SK-N-SH treated with all-trans-retinoic acid at 6 μM for 48 hours (cell line): ENCODE data around the gene RAP1A.

ENCODE experiments used
- ATAC-seq: fragments of 200-7000 bp; cut with Tn5 transposase; 3 replicates; pipeline ENCODE4 v1.9.1; 2020; ENCODE audit warnings: mild to moderate bottlenecking, moderate library complexity
- ARNTL ChIP-seq: fragments of 450-650 bp; formaldehyde crosslinking; IDR thresholded peaks from 2 replicates; pipeline ENCODE4 v1.5.0; 2020; ENCODE audit warnings: low read depth, mild to moderate bottlenecking, moderate library complexity, borderline replicate concordance
- BACH2 ChIP-seq: fragments of 250-450 bp; sonication (Bioruptor Pico); IDR thresholded peaks from 2 replicates; pipeline ENCODE4 v1.9.0; 2021; ENCODE audit warnings: mild to moderate bottlenecking, borderline replicate concordance
- CSDC2 ChIP-seq: fragments of 250-450 bp; sonication (Bioruptor Pico); IDR thresholded peaks from 2 replicates; pipeline ENCODE4 v1.5.0; 2020; ENCODE audit warnings: mild to moderate bottlenecking, moderate library complexity
- ESRRG ChIP-seq: fragments of 250-450 bp; sonication (Bioruptor Pico); IDR thresholded peaks from 2 replicates; pipeline ENCODE4 v1.6.1; 2021; ENCODE audit warnings: mild to moderate bottlenecking
- GLIS3 ChIP-seq: fragments of 250-450 bp; sonication (Bioruptor Pico); IDR thresholded peaks from 2 replicates; pipeline ENCODE4 v1.5.0; 2020; ENCODE audit warnings: mild to moderate bottlenecking, moderate library complexity
- ISL1 ChIP-seq: fragments of 250-450 bp; sonication (Bioruptor Pico); IDR thresholded peaks from 2 replicates; pipeline ENCODE4 v2.1.2; 2022; ENCODE audit warnings: mild to moderate bottlenecking, moderate library complexity
- PPARA ChIP-seq: fragments of 250-450 bp; sonication (Bioruptor Pico); IDR thresholded peaks from 2 replicates; pipeline ENCODE4 v1.5.0; 2020; ENCODE audit warnings: mild to moderate bottlenecking, borderline replicate concordance
- RARB ChIP-seq: fragments of 250-450 bp; sonication (Bioruptor Pico); IDR thresholded peaks from 2 replicates; pipeline ENCODE4 v1.8.0; 2021; ENCODE audit warnings: mild to moderate bottlenecking, moderate library complexity
- TOX ChIP-seq: fragments of 250-450 bp; sonication (Bioruptor Pico); IDR thresholded peaks from 2 replicates; pipeline ENCODE4 v1.8.0; 2021; ENCODE audit warnings: mild to moderate bottlenecking, moderate library complexity, borderline replicate concordance
- ZC3H10 ChIP-seq: fragments of 250-450 bp; sonication (Bioruptor Pico); IDR thresholded peaks from 2 replicates; pipeline ENCODE4 v1.5.1; 2021; ENCODE audit warnings: mild to moderate bottlenecking, moderate library complexity
- ZFP3 ChIP-seq: fragments of 250-450 bp; sonication (Bioruptor Pico); IDR thresholded peaks from 2 replicates; pipeline ENCODE4 v1.5.0; 2020; ENCODE audit warnings: mild to moderate bottlenecking, moderate library complexity
- ZFP30 ChIP-seq: fragments of 450-650 bp; formaldehyde crosslinking; IDR thresholded peaks from 2 replicates; pipeline ENCODE4 v1.5.0; 2022; ENCODE audit warnings: mild to moderate bottlenecking, moderate library complexity
- ZNF565 ChIP-seq: fragments of 450-650 bp; formaldehyde crosslinking; conservative IDR thresholded peaks from 2 replicates; pipeline ENCODE4 v1.5.0; 2020; ENCODE audit warnings: low read depth, mild to moderate bottlenecking, moderate library complexity
- TF ChIP-seq, protein P1 (sequence below): fragments of 250-450 bp; sonication (Bioruptor Pico); IDR thresholded peaks from 2 replicates; pipeline ENCODE4 v1.8.0; 2020; ENCODE audit warnings: mild to moderate bottlenecking, moderate library complexity, borderline replicate concordance
- TF ChIP-seq, protein P2 (sequence below): fragments of 250-450 bp; sonication (Bioruptor Pico); IDR thresholded peaks from 2 replicates; pipeline ENCODE4 v1.5.1; 2020; ENCODE audit warnings: low read depth, mild to moderate bottlenecking, moderate library complexity
- TF ChIP-seq, protein P3 (sequence below): fragments of 250-450 bp; sonication (Bioruptor Pico); IDR thresholded peaks from 2 replicates; pipeline ENCODE4 v1.5.0; 2020; ENCODE audit warnings: mild to moderate bottlenecking, moderate library complexity
- TF ChIP-seq, protein P4 (sequence below): fragments of 250-450 bp; sonication (Bioruptor Pico); IDR thresholded peaks from 2 replicates; pipeline ENCODE4 v1.8.0; 2021; ENCODE audit warnings: low read depth, mild to moderate bottlenecking, moderate library complexity, borderline replicate concordance
- TF ChIP-seq, protein P5 (sequence below): fragments of 250-450 bp; sonication (Bioruptor Pico); IDR thresholded peaks from 2 replicates; pipeline ENCODE4 v1.5.1; 2021; ENCODE audit warnings: mild to moderate bottlenecking, moderate library complexity

The RAP1A gene

DNA sequence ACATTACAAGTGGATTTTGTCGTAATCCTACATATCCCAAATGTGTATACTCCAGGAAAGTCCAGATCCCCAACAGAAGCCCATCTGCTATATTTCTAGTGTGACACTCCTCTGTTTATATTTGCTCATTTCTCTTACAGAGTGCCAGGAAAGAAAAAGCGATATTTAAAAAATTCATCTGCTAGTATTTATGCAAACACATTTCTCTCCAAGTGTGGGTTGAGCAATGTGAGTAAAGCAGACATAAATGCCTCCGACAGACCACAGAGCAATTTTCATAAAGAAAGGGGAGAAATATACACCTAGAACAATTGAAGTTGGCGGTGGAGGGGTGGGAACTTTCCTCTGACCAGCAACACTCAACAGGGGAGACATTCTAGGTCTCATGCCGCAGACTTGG, 22.2 kb upstream of the RAP1A start:
- TF ChIP-seq ZNF565 (CRISPR knock-in tag) (no peak), ZC3H10 (CRISPR knock-in tag) (no peak), GLIS3 (no peak), BACH2 (no peak), PPARA (CRISPR knock-in tag) (no peak), ZFP3 (CRISPR knock-in tag) (no peak), CSDC2 (CRISPR knock-in tag) (no peak), ZFP30 (no peak), RARB (no peak), ISL1 (CRISPR knock-in tag) (no peak), ESRRG (CRISPR knock-in tag) (no peak)
- TF ChIP-seq, protein P1, sequence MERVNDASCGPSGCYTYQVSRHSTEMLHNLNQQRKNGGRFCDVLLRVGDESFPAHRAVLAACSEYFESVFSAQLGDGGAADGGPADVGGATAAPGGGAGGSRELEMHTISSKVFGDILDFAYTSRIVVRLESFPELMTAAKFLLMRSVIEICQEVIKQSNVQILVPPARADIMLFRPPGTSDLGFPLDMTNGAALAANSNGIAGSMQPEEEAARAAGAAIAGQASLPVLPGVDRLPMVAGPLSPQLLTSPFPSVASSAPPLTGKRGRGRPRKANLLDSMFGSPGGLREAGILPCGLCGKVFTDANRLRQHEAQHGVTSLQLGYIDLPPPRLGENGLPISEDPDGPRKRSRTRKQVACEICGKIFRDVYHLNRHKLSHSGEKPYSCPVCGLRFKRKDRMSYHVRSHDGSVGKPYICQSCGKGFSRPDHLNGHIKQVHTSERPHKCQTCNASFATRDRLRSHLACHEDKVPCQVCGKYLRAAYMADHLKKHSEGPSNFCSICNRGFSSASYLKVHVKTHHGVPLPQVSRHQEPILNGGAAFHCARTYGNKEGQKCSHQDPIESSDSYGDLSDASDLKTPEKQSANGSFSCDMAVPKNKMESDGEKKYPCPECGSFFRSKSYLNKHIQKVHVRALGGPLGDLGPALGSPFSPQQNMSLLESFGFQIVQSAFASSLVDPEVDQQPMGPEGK (CRISPR knock-in tag) = no peak
- TF ChIP-seq, protein P2, sequence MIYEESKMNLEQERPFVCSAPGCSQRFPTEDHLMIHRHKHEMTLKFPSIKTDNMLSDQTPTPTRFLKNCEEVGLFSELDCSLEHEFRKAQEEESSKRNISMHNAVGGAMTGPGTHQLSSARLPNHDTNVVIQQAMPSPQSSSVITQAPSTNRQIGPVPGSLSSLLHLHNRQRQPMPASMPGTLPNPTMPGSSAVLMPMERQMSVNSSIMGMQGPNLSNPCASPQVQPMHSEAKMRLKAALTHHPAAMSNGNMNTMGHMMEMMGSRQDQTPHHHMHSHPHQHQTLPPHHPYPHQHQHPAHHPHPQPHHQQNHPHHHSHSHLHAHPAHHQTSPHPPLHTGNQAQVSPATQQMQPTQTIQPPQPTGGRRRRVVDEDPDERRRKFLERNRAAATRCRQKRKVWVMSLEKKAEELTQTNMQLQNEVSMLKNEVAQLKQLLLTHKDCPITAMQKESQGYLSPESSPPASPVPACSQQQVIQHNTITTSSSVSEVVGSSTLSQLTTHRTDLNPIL (CRISPR knock-in tag) = no peak
- TF ChIP-seq, protein P3, sequence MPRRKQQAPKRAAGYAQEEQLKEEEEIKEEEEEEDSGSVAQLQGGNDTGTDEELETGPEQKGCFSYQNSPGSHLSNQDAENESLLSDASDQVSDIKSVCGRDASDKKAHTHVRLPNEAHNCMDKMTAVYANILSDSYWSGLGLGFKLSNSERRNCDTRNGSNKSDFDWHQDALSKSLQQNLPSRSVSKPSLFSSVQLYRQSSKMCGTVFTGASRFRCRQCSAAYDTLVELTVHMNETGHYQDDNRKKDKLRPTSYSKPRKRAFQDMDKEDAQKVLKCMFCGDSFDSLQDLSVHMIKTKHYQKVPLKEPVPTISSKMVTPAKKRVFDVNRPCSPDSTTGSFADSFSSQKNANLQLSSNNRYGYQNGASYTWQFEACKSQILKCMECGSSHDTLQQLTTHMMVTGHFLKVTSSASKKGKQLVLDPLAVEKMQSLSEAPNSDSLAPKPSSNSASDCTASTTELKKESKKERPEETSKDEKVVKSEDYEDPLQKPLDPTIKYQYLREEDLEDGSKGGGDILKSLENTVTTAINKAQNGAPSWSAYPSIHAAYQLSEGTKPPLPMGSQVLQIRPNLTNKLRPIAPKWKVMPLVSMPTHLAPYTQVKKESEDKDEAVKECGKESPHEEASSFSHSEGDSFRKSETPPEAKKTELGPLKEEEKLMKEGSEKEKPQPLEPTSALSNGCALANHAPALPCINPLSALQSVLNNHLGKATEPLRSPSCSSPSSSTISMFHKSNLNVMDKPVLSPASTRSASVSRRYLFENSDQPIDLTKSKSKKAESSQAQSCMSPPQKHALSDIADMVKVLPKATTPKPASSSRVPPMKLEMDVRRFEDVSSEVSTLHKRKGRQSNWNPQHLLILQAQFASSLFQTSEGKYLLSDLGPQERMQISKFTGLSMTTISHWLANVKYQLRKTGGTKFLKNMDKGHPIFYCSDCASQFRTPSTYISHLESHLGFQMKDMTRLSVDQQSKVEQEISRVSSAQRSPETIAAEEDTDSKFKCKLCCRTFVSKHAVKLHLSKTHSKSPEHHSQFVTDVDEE (CRISPR knock-in tag) = no peak
- TF ChIP-seq, protein P4, sequence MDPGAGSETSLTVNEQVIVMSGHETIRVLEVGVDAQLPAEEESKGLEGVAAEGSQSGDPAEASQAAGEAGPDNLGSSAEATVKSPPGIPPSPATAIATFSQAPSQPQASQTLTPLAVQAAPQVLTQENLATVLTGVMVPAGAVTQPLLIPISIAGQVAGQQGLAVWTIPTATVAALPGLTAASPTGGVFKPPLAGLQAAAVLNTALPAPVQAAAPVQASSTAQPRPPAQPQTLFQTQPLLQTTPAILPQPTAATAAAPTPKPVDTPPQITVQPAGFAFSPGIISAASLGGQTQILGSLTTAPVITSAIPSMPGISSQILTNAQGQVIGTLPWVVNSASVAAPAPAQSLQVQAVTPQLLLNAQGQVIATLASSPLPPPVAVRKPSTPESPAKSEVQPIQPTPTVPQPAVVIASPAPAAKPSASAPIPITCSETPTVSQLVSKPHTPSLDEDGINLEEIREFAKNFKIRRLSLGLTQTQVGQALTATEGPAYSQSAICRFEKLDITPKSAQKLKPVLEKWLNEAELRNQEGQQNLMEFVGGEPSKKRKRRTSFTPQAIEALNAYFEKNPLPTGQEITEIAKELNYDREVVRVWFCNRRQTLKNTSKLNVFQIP (CRISPR knock-in tag) = no peak
- TF ChIP-seq, protein P5, sequence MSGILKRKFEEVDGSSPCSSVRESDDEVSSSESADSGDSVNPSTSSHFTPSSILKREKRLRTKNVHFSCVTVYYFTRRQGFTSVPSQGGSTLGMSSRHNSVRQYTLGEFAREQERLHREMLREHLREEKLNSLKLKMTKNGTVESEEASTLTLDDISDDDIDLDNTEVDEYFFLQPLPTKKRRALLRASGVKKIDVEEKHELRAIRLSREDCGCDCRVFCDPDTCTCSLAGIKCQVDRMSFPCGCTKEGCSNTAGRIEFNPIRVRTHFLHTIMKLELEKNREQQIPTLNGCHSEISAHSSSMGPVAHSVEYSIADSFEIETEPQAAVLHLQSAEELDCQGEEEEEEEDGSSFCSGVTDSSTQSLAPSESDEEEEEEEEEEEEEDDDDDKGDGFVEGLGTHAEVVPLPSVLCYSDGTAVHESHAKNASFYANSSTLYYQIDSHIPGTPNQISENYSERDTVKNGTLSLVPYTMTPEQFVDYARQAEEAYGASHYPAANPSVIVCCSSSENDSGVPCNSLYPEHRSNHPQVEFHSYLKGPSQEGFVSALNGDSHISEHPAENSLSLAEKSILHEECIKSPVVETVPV (CRISPR knock-in tag) = no peak
- ATAC-seq = no peak

DNA sequence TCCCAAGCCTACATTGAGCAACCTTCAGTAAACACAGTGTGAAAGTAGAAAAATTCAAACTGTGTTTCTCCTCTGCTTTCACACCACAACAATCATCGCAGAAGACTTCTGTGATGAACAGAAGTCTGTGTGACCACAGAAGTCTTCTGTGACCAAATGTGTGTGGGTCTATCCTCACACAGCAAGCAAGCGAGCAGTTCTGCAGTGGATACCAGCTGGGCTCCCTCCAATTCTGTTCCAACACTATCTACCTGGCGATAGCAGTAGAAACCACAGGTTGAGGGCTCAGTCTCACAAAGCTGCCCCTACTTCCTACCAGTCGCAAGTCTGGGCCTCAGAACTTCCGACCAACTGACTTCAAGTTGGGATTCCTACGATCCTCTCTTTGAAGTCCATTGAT, 21.0 kb upstream of the RAP1A start:
- ATAC-seq = no peak

More for the DNA sequence above, 21.0 kb upstream of the RAP1A start:
- TF ChIP-seq ZNF565 (CRISPR knock-in tag) (no peak), TOX (CRISPR knock-in tag) (no peak), ZC3H10 (CRISPR knock-in tag) (no peak), CSDC2 (CRISPR knock-in tag) (no peak), ESRRG (CRISPR knock-in tag) (no peak), ARNTL (CRISPR knock-in tag) (no peak), ZFP3 (CRISPR knock-in tag) (no peak)
- TF ChIP-seq, protein P3 (CRISPR knock-in tag) = no peak
- TF ChIP-seq, protein P1 (CRISPR knock-in tag) = no peak
- TF ChIP-seq, protein P4 (CRISPR knock-in tag) = no peak
